Peyer's patch (tissue), 4 donors: ENCODE results near the gene LSM8. TPM values are rescaled to one million over a fixed set of nuclear protein-coding genes. Genes with fewer than 3 reads are reported as not detected.
"Not testable (repeated sequence)": the region's sequence is repeated elsewhere in the genome, so short reads cannot be mapped to it uniquely, and the experiment has no call there.

Experiments used
- DNase-seq, 3 donors: peaks; one replicate each; pipeline ENCODE4 v3.0.0-alpha.2; 2017 to 2019
- H3K27ac ChIP-seq, 4 donors: fragments of 200-600 bp; sonication (generic); one replicate each; pipeline ENCODE4 v1.5.1; 2016 to 2019
- H3K27me3 ChIP-seq, 2 donors: fragments of 200-600 bp; sonication (generic); one replicate each; pipeline ENCODE4 v1.5.1; 2019
- H3K36me3 ChIP-seq, 3 donors: fragments of 200-600 bp; sonication (generic); one replicate each; pipeline ENCODE4 v1.5.1; 2016 to 2019
- H3K4me1 ChIP-seq, 4 donors: fragments of 200-600 bp; sonication (generic); one replicate each; pipeline ENCODE4 v1.5.1; 2016 to 2019
- H3K4me3 ChIP-seq, 4 donors: fragments of 200-600 bp; sonication (generic); 1 replicate in 3 of 4; 2 replicates in 1 of 4; pipeline ENCODE4 v1.5.1; 2016 to 2019; ENCODE audit warnings: mild to moderate bottlenecking in 1 of 4
- H3K9me3 ChIP-seq, 4 donors: fragments of 200-600 bp; sonication (generic); one replicate each; pipeline ENCODE4 v1.5.1; 2016 to 2019; ENCODE audit warnings: mild to moderate bottlenecking in 1 of 4
- CTCF ChIP-seq, 6 experiments: fragments of 450-650 bp in 4 of 6; fragments of 200-600 bp in 2 of 6; sonication (generic) in 1 of 6; IDR thresholded peaks; one replicate each; pipeline ENCODE4 v1.5.1; 2017 to 2019; ENCODE audit warnings: antibody characterized with exemption in 6 of 6, mild to moderate bottlenecking in 3 of 6, moderate library complexity in 1 of 6
- POLR2A ChIP-seq, 2 donors: fragments of 450-650 bp; IDR thresholded peaks; one replicate each; pipeline ENCODE4 v1.5.1; 2017; ENCODE audit warnings: antibody characterized with exemption in 2 of 2, mild to moderate bottlenecking in 2 of 2, moderate library complexity in 2 of 2
- total RNA-seq, 4 donors: library from RNA; depleted of rRNA; stranded (reverse); fragments of >200 nt; gene quantifications; one replicate each; pipeline ENCODE4 v1.1.0, GENCODE V29; 2016

The LSM8 gene
- 10 to 100 TPM; 22.9 to 38.0 (median 29.4) TPM for total RNA-seq

- peak within 1 kb of the TSS; percentile 87 to 94 (median 87) for H3K27ac ChIP-seq
- no peaks in the 10 kb centered on the region for H3K9me3 ChIP-seq
- H3K4me3 ChIP-seq = peak within 1 kb of the TSS; percentile 69 to 84 (median 75)
- peaks cover 0 to 21% (median 5%) of the 10 kb centered on the region in 4 donors for H3K4me1 ChIP-seq
- H3K27me3 ChIP-seq = no peaks in the 10 kb centered on the region
- peak; percentile 92 to 99 (median 97) for DNase-seq
- no peak for TF ChIP-seq CTCF (IDR thresholded peaks at IDR 0.05)
- TF ChIP-seq POLR2A (IDR thresholded peaks at IDR 0.05) = peak; percentile 72 to 90
- H3K36me3 ChIP-seq = peaks cover 0 to 14% (median 0%) of the 10 kb centered on the region in 3 donors
Measured at GRCh38 chr7:118183786-118184564, at the start of gene LSM8. LSM8 (plus strand) TSS chr7:118184164; CDS start chr7:118184224, 60 bp downstream.

- not testable (repeated sequence) for H3K36me3 ChIP-seq, H3K4me3 ChIP-seq, H3K27me3 ChIP-seq, H3K9me3 ChIP-seq, H3K4me1 ChIP-seq, DNase-seq, H3K27ac ChIP-seq
Measured at GRCh38 chr7:118134420-118134819, 49.5 kb upstream of the LSM8 start.

GRCh38 chr7:118140468-118140867, 43.5 kb upstream of the LSM8 start:
- no peak overlapping the region for H3K4me3 ChIP-seq
- no peak for DNase-seq

GRCh38 chr7:118142012-118142411, 42.0 kb upstream of the LSM8 start:
- no peak overlapping the region for H3K27ac ChIP-seq
- no peaks in the 10 kb centered on the region for H3K4me1 ChIP-seq
- H3K36me3 ChIP-seq = no peaks in the 10 kb centered on the region
- H3K4me3 ChIP-seq = no peak overlapping the region
- H3K27me3 ChIP-seq = no peaks in the 10 kb centered on the region
- no peak for DNase-seq
- H3K9me3 ChIP-seq = no peaks in the 10 kb centered on the region
- TF ChIP-seq CTCF (IDR thresholded peaks at IDR 0.05) (no peak), POLR2A (IDR thresholded peaks at IDR 0.05) (no peak)

More at GRCh38 chr7:118140468-118140867, 43.5 kb upstream of the LSM8 start:
- H3K36me3 ChIP-seq = no peaks in the 10 kb centered on the region
- no peak overlapping the region for H3K27ac ChIP-seq
- no peaks in the 10 kb centered on the region for H3K27me3 ChIP-seq
- H3K9me3 ChIP-seq = no peaks in the 10 kb centered on the region
- TF ChIP-seq POLR2A (IDR thresholded peaks at IDR 0.05) (no peak), CTCF (IDR thresholded peaks at IDR 0.05) (no peak)
- H3K4me1 ChIP-seq = no peaks in the 10 kb centered on the region

GRCh38 chr7:118148930-118149329, 35.0 kb upstream of the LSM8 start:
- Histone ChIP-seq H3K27ac (no peak overlapping the region), H3K36me3 (no peaks in the 10 kb centered on the region), H3K4me1 (no peaks in the 10 kb centered on the region), H3K9me3 (no peaks in the 10 kb centered on the region), H3K4me3 (no peak overlapping the region), H3K27me3 (no peaks in the 10 kb centered on the region)
- DNase-seq = no peak
- TF ChIP-seq POLR2A (IDR thresholded peaks at IDR 0.05) (no peak), CTCF (IDR thresholded peaks at IDR 0.05) (no peak)

- Histone ChIP-seq H3K36me3 (no peaks in the 10 kb centered on the region), H3K27me3 (no peaks in the 10 kb centered on the region), H3K27ac (no peak overlapping the region), H3K9me3 (no peaks in the 10 kb centered on the region), H3K4me1 (no peaks in the 10 kb centered on the region), H3K4me3 (no peak overlapping the region)
- TF ChIP-seq POLR2A (IDR thresholded peaks at IDR 0.05) (no peak), CTCF (IDR thresholded peaks at IDR 0.05) (no peak)
- DNase-seq = no peak
Measured at GRCh38 chr7:118149394-118149793, 34.6 kb upstream of the LSM8 start.
